ENCODE results near the gene MAP2K4. TPM values are rescaled to one million over a fixed set of nuclear protein-coding genes. Genes with fewer than 3 reads are reported as not detected.

MAP2K4 gene
- total RNA-seq, 1 donor from 2014 or later: 35.4 TPM

- no peak overlapping the region for H3K27ac Mint-ChIP-seq (ENCODE audit: unreplicated experiment)
- H3K4me1 Mint-ChIP-seq (ENCODE audit: low read depth, unreplicated experiment): peaks cover 6% of the 10 kb centered on the region
- no peak for TF ChIP-seq CTCF (IDR thresholded peaks at IDR 0.05; ENCODE audit: partially characterized antibody, unreplicated experiment)
- H3K27me3 Mint-ChIP-seq (ENCODE audit: unreplicated experiment): no peaks in the 10 kb centered on the region
- H3K36me3 Mint-ChIP-seq (ENCODE audit: unreplicated experiment): no peaks in the 10 kb centered on the region
- H3K4me3 Mint-ChIP-seq (ENCODE audit: unreplicated experiment): no peak overlapping the region
- no peak for DNase-seq
- H3K9me3 Mint-ChIP-seq (ENCODE audit: unreplicated experiment): no peaks in the 10 kb centered on the region
Observed at GRCh38 chr17:12089809-12090384, 69.2 kb downstream of the MAP2K4 start.

- no peak overlapping the region for H3K27ac Mint-ChIP-seq (ENCODE audit: unreplicated experiment)
- DNase-seq: no peak
- TF ChIP-seq CTCF (IDR thresholded peaks at IDR 0.05; ENCODE audit: partially characterized antibody, unreplicated experiment): no peak
- no peaks in the 10 kb centered on the region for H3K9me3 Mint-ChIP-seq (ENCODE audit: unreplicated experiment)
- no peaks in the 10 kb centered on the region for H3K27me3 Mint-ChIP-seq (ENCODE audit: unreplicated experiment)
- no peaks in the 10 kb centered on the region for H3K36me3 Mint-ChIP-seq (ENCODE audit: unreplicated experiment)
- H3K4me3 Mint-ChIP-seq (ENCODE audit: unreplicated experiment): no peak overlapping the region
- peaks cover 6% of the 10 kb centered on the region for H3K4me1 Mint-ChIP-seq (ENCODE audit: low read depth, unreplicated experiment)
Observed at GRCh38 chr17:12094336-12094735, 73.7 kb downstream of the MAP2K4 start.

GRCh38 chr17:12095522-12095921, 74.8 kb downstream of the MAP2K4 start:
- Mint-ChIP-seq H3K27me3 (ENCODE audit: unreplicated experiment) (no peaks in the 10 kb centered on the region), H3K27ac (ENCODE audit: unreplicated experiment) (no peak overlapping the region), H3K4me3 (ENCODE audit: unreplicated experiment) (no peak overlapping the region), H3K9me3 (ENCODE audit: unreplicated experiment) (no peaks in the 10 kb centered on the region), H3K36me3 (ENCODE audit: unreplicated experiment) (no peaks in the 10 kb centered on the region), H3K4me1 (ENCODE audit: low read depth, unreplicated experiment) (no peaks in the 10 kb centered on the region)
- no peak for DNase-seq
- no peak for TF ChIP-seq CTCF (IDR thresholded peaks at IDR 0.05; ENCODE audit: partially characterized antibody, unreplicated experiment)

- Mint-ChIP-seq H3K27ac (ENCODE audit: unreplicated experiment) (no peak overlapping the region), H3K9me3 (ENCODE audit: unreplicated experiment) (no peaks in the 10 kb centered on the region), H3K36me3 (ENCODE audit: unreplicated experiment) (no peaks in the 10 kb centered on the region), H3K4me1 (ENCODE audit: low read depth, unreplicated experiment) (no peaks in the 10 kb centered on the region), H3K27me3 (ENCODE audit: unreplicated experiment) (no peaks in the 10 kb centered on the region), H3K4me3 (ENCODE audit: unreplicated experiment) (no peak overlapping the region)
- no peak for DNase-seq
- no peak for TF ChIP-seq CTCF (IDR thresholded peaks at IDR 0.05; ENCODE audit: partially characterized antibody, unreplicated experiment)
Observed at GRCh38 chr17:12097326-12097725, 76.6 kb downstream of the MAP2K4 start.

- no peak for DNase-seq
- H3K4me1 Mint-ChIP-seq (ENCODE audit: low read depth, unreplicated experiment): no peaks in the 10 kb centered on the region
- no peaks in the 10 kb centered on the region for H3K27me3 Mint-ChIP-seq (ENCODE audit: unreplicated experiment)
- H3K9me3 Mint-ChIP-seq (ENCODE audit: unreplicated experiment): peaks cover 1% of the 10 kb centered on the region
- no peaks in the 10 kb centered on the region for H3K36me3 Mint-ChIP-seq (ENCODE audit: unreplicated experiment)
- no peak overlapping the region for H3K4me3 Mint-ChIP-seq (ENCODE audit: unreplicated experiment)
- no peak for TF ChIP-seq CTCF (IDR thresholded peaks at IDR 0.05; ENCODE audit: partially characterized antibody, unreplicated experiment)
- H3K27ac Mint-ChIP-seq (ENCODE audit: unreplicated experiment): no peak overlapping the region
Observed at GRCh38 chr17:12098568-12098967, 77.9 kb downstream of the MAP2K4 start.
